Neural progenitor cell (in vitro differentiated cells): ENCODE results near the gene TRAF1. TPM values are rescaled to one million over a fixed set of nuclear protein-coding genes. Genes with fewer than 3 reads are reported as not detected.

Experiments
- DNase-seq: peaks from one replicate; pipeline ENCODE4 v3.0.0-alpha.2; 2016; ENCODE audit warnings: low spot score
- H2AFZ ChIP-seq: fragments of 200-600 bp; sonication (generic); replicated peaks from 2 replicates; pipeline ENCODE4 v1.6.1; 2016; ENCODE audit warnings: antibody characterized with exemption
- H3F3A ChIP-seq: fragments of 200-600 bp; sonication (generic); 2 replicates; pipeline ENCODE4 v1.6.1; 2016; ENCODE audit warnings: antibody characterized with exemption, low read depth
- H3K27ac ChIP-seq: fragments of 200-600 bp; sonication (generic); 2 replicates; pipeline ENCODE4 v1.5.1; 2016; ENCODE audit warnings: mild to moderate bottlenecking
- H3K27me3 ChIP-seq: fragments of 200-600 bp; sonication (generic); 2 replicates; pipeline ENCODE4 v1.6.1; 2016; ENCODE audit warnings: mild to moderate bottlenecking, moderate library complexity
- H3K36me3 ChIP-seq: fragments of 200-600 bp; sonication (generic); 2 replicates; pipeline ENCODE4 v1.5.1; 2016
- H3K4me1 ChIP-seq: fragments of 200-600 bp; sonication (generic); 2 replicates; pipeline ENCODE4 v1.6.1; 2016; ENCODE audit warnings: mixed run types
- H3K4me2 ChIP-seq: fragments of 200-600 bp; sonication (generic); 2 replicates; pipeline ENCODE4 v1.6.1; 2016
- H3K4me3 ChIP-seq: fragments of 200-600 bp; sonication (generic); 2 replicates; pipeline ENCODE4 v1.5.1; 2016
- H3K79me2 ChIP-seq: fragments of 200-600 bp; sonication (generic); 2 replicates; pipeline ENCODE4 v1.6.1; 2016; ENCODE audit warnings: low read depth
- H3K9ac ChIP-seq: fragments of 200-600 bp; sonication (generic); 2 replicates; pipeline ENCODE4 v1.6.1; 2016
- H3K9me3 ChIP-seq: fragments of 200-600 bp; sonication (generic); 2 replicates; pipeline ENCODE4 v1.5.1; 2016; ENCODE audit warnings: low read depth
- H4K20me1 ChIP-seq: fragments of 200-600 bp; sonication (generic); 2 replicates; pipeline ENCODE4 v1.6.1; 2016; ENCODE audit warnings: low read depth
- H3K27ac Mint-ChIP-seq: 3 replicates; pipeline ENCODE4 v1.8.0; 2021; ENCODE audit warnings: mixed read lengths
- H3K27me3 Mint-ChIP-seq: 2 replicates; pipeline ENCODE4 v1.8.0; 2022; ENCODE audit warnings: low read depth, mild to moderate bottlenecking, inconsistent platforms, moderate library complexity, mixed read lengths; ENCODE audit not compliant: insufficient read depth
- H3K36me3 Mint-ChIP-seq: 3 replicates; pipeline ENCODE4 v1.8.0; 2021; ENCODE audit warnings: mixed read lengths
- H3K4me1 Mint-ChIP-seq: 3 replicates; pipeline ENCODE4 v1.8.0; 2021; ENCODE audit warnings: mixed read lengths
- H3K4me3 Mint-ChIP-seq: 3 replicates; pipeline ENCODE4 v1.8.0; 2021; ENCODE audit warnings: mild to moderate bottlenecking, moderate library complexity, mixed read lengths
- H3K9me3 Mint-ChIP-seq: 3 replicates; pipeline ENCODE4 v1.8.0; 2020; ENCODE audit warnings: mixed read lengths
- CTCF ChIP-seq: fragments of 200-600 bp; sonication (generic); IDR thresholded peaks from 2 replicates; pipeline ENCODE4 v1.5.1; 2017; ENCODE audit warnings: antibody characterized with exemption, mild to moderate bottlenecking
- EZH2 ChIP-seq: fragments of 200-600 bp; sonication (generic); IDR thresholded peaks from 2 replicates; pipeline ENCODE4 v1.6.1; 2017; ENCODE audit warnings: antibody characterized with exemption, mild to moderate bottlenecking, moderate library complexity
- EZH2phosphoT487 ChIP-seq: fragments of 200-600 bp; sonication (generic); IDR thresholded peaks from 2 replicates; pipeline ENCODE4 v1.6.1; 2017; ENCODE audit warnings: antibody characterized with exemption
- total RNA-seq: library from RNA; depleted of rRNA; stranded (reverse); fragments of >200 nt; gene quantifications from 2 replicates; pipeline ENCODE4 v1.2.3, GENCODE V29; 2015; ENCODE audit warnings: low replicate concordance

Gene TRAF1
- total RNA-seq, 1 donor from 2014 or later = 3.2 TPM

DNA sequence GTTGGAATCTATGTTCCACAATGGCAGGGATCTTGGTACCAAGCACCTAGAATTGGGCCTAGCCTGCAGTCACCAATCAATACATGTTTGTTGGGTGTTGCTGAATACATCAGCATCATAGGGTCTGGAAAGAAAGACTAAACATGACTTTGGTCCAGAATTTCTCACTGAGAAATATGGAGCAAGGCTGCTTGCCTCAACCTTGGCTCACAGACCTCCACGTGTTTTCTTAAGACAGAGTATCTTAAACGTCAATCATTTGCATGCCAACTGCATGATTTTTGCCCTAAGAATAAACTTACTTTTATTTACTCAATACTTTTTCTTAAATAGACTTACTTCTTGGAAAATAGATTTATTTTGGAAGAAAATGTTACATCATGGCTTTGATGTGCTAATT lies 22.7 kb upstream of the TRAF1 start:
- H3K4me1 ChIP-seq = no peaks in the 10 kb centered on the region
- Mint-ChIP-seq H3K36me3 (peaks cover 2% of the 10 kb centered on the region), H3K27ac (no peak overlapping the region), H3K4me3 (no peak overlapping the region), H3K4me1 (peaks cover 4% of the 10 kb centered on the region), H3K27me3 (peaks cover 7% of the 10 kb centered on the region), H3K9me3 (no peaks in the 10 kb centered on the region)
- H3F3A ChIP-seq = no peaks in the 10 kb centered on the region
- H2AFZ ChIP-seq = no peak overlapping the region
- H3K4me3 ChIP-seq = no peak overlapping the region
- TF ChIP-seq EZH2 = no peak
- no peak for TF ChIP-seq EZH2phosphoT487
- no peak for TF ChIP-seq CTCF
- H3K4me2 ChIP-seq = no peak overlapping the region
- no peaks in the 10 kb centered on the region for H3K9me3 ChIP-seq
- no peaks in the 10 kb centered on the region for H3K36me3 ChIP-seq
- H3K27ac ChIP-seq = no peak overlapping the region
- H3K27me3 ChIP-seq = no peaks in the 10 kb centered on the region
- no peaks in the 10 kb centered on the region for H4K20me1 ChIP-seq
- no peaks in the 10 kb centered on the region for H3K79me2 ChIP-seq
- no peak overlapping the region for H3K9ac ChIP-seq
- DNase-seq = no peak

- no peaks in the 10 kb centered on the region for H4K20me1 ChIP-seq
- no peak for TF ChIP-seq EZH2phosphoT487
- TF ChIP-seq CTCF = no peak
- no peak for TF ChIP-seq EZH2
- H3K79me2 ChIP-seq = no peaks in the 10 kb centered on the region
- no peak overlapping the region for H3K27ac ChIP-seq
- H3K36me3 ChIP-seq = no peaks in the 10 kb centered on the region
- H2AFZ ChIP-seq = no peak overlapping the region
- H3F3A ChIP-seq = no peaks in the 10 kb centered on the region
- Mint-ChIP-seq H3K4me3 (no peak overlapping the region), H3K4me1 (peaks cover 4% of the 10 kb centered on the region), H3K9me3 (no peaks in the 10 kb centered on the region), H3K27me3 (peaks cover 7% of the 10 kb centered on the region), H3K27ac (no peak overlapping the region), H3K36me3 (peaks cover 2% of the 10 kb centered on the region)
- no peak overlapping the region for H3K4me3 ChIP-seq
- no peaks in the 10 kb centered on the region for H3K4me1 ChIP-seq
- no peak overlapping the region for H3K9ac ChIP-seq
- DNase-seq = no peak
- H3K9me3 ChIP-seq = no peaks in the 10 kb centered on the region
- no peak overlapping the region for H3K4me2 ChIP-seq
- H3K27me3 ChIP-seq = no peaks in the 10 kb centered on the region
Measured at GRCh38 chr9:120948824-120949223, 22.2 kb upstream of the TRAF1 start.

DNA sequence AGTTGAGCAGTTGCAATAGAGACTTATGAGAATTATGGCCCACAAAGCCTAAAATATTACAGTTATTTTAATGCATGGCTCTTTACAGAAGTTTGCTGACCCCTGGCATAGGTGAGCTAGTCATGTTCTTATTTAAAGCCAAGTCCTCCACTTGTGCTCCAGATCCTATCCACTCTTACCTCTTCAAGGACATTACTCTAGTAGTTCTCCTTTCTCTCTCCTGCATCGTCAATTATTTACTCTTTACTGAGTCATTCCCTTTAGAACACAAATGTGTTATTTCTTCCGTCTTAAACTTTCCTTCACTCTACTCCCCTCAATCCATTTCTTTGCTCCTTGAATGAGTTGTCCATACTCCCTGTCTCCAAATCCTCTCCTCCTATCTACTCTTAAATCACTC lies 20.6 kb upstream of the TRAF1 start:
- no peaks in the 10 kb centered on the region for H3K27me3 ChIP-seq
- Mint-ChIP-seq H3K4me1 (peaks cover 8% of the 10 kb centered on the region), H3K9me3 (no peaks in the 10 kb centered on the region), H3K36me3 (no peaks in the 10 kb centered on the region), H3K4me3 (no peak overlapping the region), H3K27ac (no peak overlapping the region), H3K27me3 (peaks cover 7% of the 10 kb centered on the region)
- no peaks in the 10 kb centered on the region for H3F3A ChIP-seq
- no peak for TF ChIP-seq CTCF
- TF ChIP-seq EZH2phosphoT487 = no peak
- TF ChIP-seq EZH2 = no peak
- no peak for DNase-seq
- peaks cover 7% of the 10 kb centered on the region for H3K4me1 ChIP-seq
- H3K36me3 ChIP-seq = no peaks in the 10 kb centered on the region
- H3K4me2 ChIP-seq = no peak overlapping the region
- no peaks in the 10 kb centered on the region for H4K20me1 ChIP-seq
- no peak overlapping the region for H3K4me3 ChIP-seq
- H3K79me2 ChIP-seq = no peaks in the 10 kb centered on the region
- no peak overlapping the region for H2AFZ ChIP-seq
- no peak overlapping the region for H3K27ac ChIP-seq
- no peak overlapping the region for H3K9ac ChIP-seq
- H3K9me3 ChIP-seq = no peaks in the 10 kb centered on the region
